Astrocyte of the spinal cord (primary cell): ENCODE results near the gene PASD1.
"Not testable (repeated sequence)": the region's sequence is repeated elsewhere in the genome, so short reads cannot be mapped to it uniquely, and the experiment has no call there.

Experiments used
- DNase-seq: peaks from one replicate; pipeline ENCODE4 v3.0.0; 2011; ENCODE audit warnings: low read depth, low spot score
- H3K4me3 ChIP-seq: 2 replicates; pipeline ENCODE4 v1.5.1; 2011; ENCODE audit warnings: low read depth, mild to moderate bottlenecking, low read length, moderate library complexity
- CTCF ChIP-seq: IDR thresholded peaks from 2 replicates; pipeline ENCODE4 v1.5.1; 2012; ENCODE audit warnings: low read depth, mild to moderate bottlenecking, low read length, inconsistent platforms
- in situ Hi-C: cut with HindIII; loops from 2 replicates; pipeline ENCODE4 v1.10.0; 2017; ENCODE audit warnings: low sequenced_read_pairs

The PASD1 gene

GRCh38 chrX:151564035-151564434 lies 560 bp downstream of the PASD1 start:
- no peak for TF ChIP-seq CTCF
- in situ Hi-C loops: no loop called here
- DNase-seq: no peak
- no peak overlapping the region for H3K4me3 ChIP-seq

- H3K4me3 ChIP-seq, in situ Hi-C loops, DNase-seq: not testable (repeated sequence)
Observed at GRCh38 chrX:151566872-151567271, 3.4 kb downstream of the PASD1 start.

DNA sequence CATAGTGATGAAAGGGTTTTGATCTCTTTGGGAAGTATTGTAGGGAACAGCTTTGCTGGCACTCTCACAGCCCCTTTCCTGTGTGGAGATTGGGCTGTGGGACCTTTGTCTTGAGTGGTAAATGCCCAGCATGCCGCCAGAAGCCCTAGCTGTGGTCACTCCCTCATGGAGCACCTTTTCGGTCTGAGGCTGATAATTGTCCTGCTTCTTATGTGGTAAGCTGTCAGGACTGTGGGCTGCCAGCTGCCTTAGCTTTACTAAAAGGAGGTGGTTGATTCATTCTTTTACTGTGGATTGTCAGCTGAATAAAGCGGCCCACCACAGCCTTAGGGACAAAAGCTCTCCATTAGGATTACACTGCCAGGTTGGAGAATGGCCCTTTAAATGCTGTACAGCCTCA lies 7.1 kb downstream of the PASD1 start:
- in situ Hi-C loops: no loop called here
- no peak for DNase-seq
- H3K4me3 ChIP-seq: no peak overlapping the region
- TF ChIP-seq CTCF: no peak

DNA sequence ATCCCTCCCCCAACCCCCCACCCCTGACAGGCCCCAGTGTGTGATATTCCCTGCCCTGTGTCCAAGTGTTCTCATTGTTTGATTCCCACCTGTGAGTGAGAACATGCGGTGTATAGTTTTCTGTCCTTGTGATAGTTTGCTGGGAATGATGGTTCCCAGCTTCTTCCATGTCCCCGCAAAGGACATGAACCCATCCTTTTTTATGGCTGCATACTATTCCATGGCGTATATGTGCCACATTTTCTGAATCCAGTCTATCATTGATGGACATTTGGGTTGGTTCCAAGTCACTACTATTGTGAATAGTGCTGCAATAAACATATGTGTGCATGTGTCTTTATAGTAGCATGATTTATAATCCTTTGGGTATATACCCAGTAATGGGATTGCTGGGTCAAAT lies 29.9 kb downstream of the PASD1 start:
- H3K4me3 ChIP-seq, in situ Hi-C loops, DNase-seq: not testable (repeated sequence)

- DNase-seq: no peak
- in situ Hi-C loops: no loop called here
- no peak overlapping the region for H3K4me3 ChIP-seq
- no peak for TF ChIP-seq CTCF
Observed at GRCh38 chrX:151596282-151596681, 32.8 kb downstream of the PASD1 start.

- no peak for DNase-seq
- in situ Hi-C loops: no loop called here
- no peak for TF ChIP-seq CTCF
- H3K4me3 ChIP-seq: no peak overlapping the region
Observed at GRCh38 chrX:151604931-151605330, 41.5 kb downstream of the PASD1 start.

DNA sequence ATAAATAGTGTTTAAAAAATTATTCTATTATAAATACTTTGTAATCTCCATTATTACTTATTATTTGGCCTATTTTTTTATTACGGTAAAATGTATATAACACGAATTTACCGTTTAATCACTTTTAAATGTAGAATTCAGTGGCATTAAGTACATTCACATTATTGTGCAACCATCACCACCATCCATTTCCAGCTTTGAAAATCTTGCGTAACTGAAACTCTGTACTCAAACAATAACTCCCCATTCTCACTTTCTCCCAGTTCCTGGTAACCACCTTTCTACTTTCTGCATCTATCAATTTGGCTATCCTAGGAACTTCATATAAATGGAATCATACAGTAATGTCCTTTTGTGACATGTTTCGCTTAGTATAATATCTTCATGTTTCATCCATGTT lies 45.7 kb downstream of the PASD1 start:
- DNase-seq: no peak
- no peak overlapping the region for H3K4me3 ChIP-seq
- TF ChIP-seq CTCF: no peak
- in situ Hi-C loops: no loop called here

GRCh38 chrX:151621422-151621821 lies 57.9 kb downstream of the PASD1 start:
- H3K4me3 ChIP-seq: no peak overlapping the region

More at GRCh38 chrX:151621422-151621821, 57.9 kb downstream of the PASD1 start:
- in situ Hi-C loops: no loop called here
- TF ChIP-seq CTCF: no peak
- DNase-seq: no peak
